Testis (tissue), 3 donors: ENCODE data around the gene KLHDC7B. TPM values are rescaled to one million over a fixed set of nuclear protein-coding genes. Genes with fewer than 3 reads are reported as not detected.

Source experiments
- DNase-seq: peaks from one replicate; pipeline ENCODE4 v3.0.0-alpha.2; 2019
- H3K27ac ChIP-seq, 2 donors: fragments of 200-600 bp; sonication (generic); one replicate each; pipeline ENCODE4 v1.5.1; 2019
- H3K27me3 ChIP-seq: fragments of 200-600 bp; sonication (generic); one replicate; pipeline ENCODE4 v1.5.1; 2019
- H3K36me3 ChIP-seq: fragments of 200-600 bp; sonication (generic); one replicate; pipeline ENCODE4 v1.5.1; 2017; ENCODE audit warnings: low read depth; ENCODE audit errors: missing control alignments
- H3K4me1 ChIP-seq: fragments of 200-600 bp; sonication (generic); one replicate; pipeline ENCODE4 v1.5.1; 2019
- H3K4me3 ChIP-seq, 2 donors: fragments of 200-600 bp; sonication (generic); one replicate each; pipeline ENCODE4 v1.5.1; 2017 to 2019
- H3K9me3 ChIP-seq: fragments of 200-600 bp; sonication (generic); one replicate; pipeline ENCODE4 v1.5.1; 2017
- POLR2A ChIP-seq: fragments of 450-650 bp; IDR thresholded peaks from one replicate; pipeline ENCODE4 v1.6.1; 2017; ENCODE audit warnings: antibody characterized with exemption, mild to moderate bottlenecking, moderate library complexity
- WGBS, 2 donors: methylation state at CpG; one replicate each; pipeline ENCODE4 v1.1.5; 2018; 5-methylcytosine and 5-hydroxymethylcytosine counted together
- intact Hi-C: fragments of 100-400 bp; cut with DNase I; formaldehyde crosslinking; loops from one replicate; pipeline ENCODE4 v1.15.1; 2023; ENCODE audit warnings: low total_unique reads
- polyA plus RNA-seq: library from polyadenylated mRNA; stranded (reverse); fragments of 350-450 nt; fragmentation: Illumina TruSeq; extraction: RNeasy Lipid Tissue Mini Kit (QIAGEN cat#74804); gene quantifications from one replicate; pipeline ENCODE4 v1.2.3, GENCODE V29; 2014; ENCODE audit warnings: low read depth, low replicate concordance; ENCODE audit not compliant: insufficient read depth
- total RNA-seq, 2 donors: library from RNA; depleted of rRNA; stranded (reverse); fragments of >200 nt; gene quantifications; one replicate each; pipeline ENCODE4 v1.2.3, GENCODE V29; 2016
- TF ChIP-seq, protein P1 (sequence below), 3 experiments: fragments of 450-650 bp in 2 of 3; fragments of 200-600 bp in 1 of 3; sonication (generic) in 1 of 3; IDR thresholded peaks; one replicate each; pipeline ENCODE4 v1.5.1; 2016 to 2019; ENCODE audit warnings: antibody characterized with exemption in 3 of 3, mild to moderate bottlenecking in 2 of 3, moderate library complexity in 1 of 3

Gene KLHDC7B
- total and polyA plus RNA-seq, 3 donors from 2014 or later: 0.24 to 0.93 (median 0.51) TPM

DNA sequence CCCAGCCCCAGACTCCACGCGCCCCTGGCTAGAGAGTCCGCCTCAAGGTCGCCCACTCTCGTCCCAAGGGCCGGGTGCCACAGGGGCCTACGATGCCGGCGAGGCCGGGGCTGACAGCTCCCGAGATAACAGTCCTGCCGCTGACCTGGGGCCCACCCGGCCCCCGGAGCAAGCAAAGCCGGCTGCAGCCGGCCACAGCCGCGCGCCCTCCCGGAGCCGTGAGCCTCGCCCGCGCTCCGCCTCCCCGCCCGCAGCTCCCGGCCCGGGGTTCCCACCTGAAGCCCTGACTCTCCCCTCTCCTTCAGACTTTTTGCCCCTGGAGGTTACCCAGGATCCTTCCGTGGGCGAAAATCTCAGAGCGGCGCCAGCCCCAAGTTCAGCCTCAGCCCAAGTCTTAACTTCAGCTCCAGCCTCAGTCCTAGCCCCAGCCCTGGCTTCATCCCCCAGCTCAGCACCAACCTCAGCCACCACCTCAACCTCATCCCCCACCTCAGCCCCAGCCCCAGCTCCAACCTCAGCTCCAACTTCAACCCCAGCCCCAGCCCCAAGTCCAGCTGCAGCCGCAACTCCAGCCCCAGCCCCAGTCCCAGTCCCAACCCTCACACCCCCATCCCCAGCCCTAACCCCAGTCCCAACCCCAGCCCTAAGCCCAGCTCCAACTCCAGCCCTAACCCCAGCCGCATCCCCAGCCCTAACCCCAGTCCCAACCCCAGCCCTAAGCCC, 1.7 kb downstream of the KLHDC7B start:
- Histone ChIP-seq H3K4me3 (peak overlapping the region in 1 of 2 donors; percentile 9), H3K27ac (no peak overlapping the region), H3K36me3 (no peaks in the 10 kb centered on the region), H3K9me3 (no peaks in the 10 kb centered on the region), H3K4me1 (peaks cover 11% of the 10 kb centered on the region), H3K27me3 (no peaks in the 10 kb centered on the region)
- 6 to 9% methylated on average over 18 to 33 of the region's 35 CpGs for WGBS, 2 donors
- no peak for DNase-seq
- no peak for TF ChIP-seq POLR2A
- TF ChIP-seq, protein P1, sequence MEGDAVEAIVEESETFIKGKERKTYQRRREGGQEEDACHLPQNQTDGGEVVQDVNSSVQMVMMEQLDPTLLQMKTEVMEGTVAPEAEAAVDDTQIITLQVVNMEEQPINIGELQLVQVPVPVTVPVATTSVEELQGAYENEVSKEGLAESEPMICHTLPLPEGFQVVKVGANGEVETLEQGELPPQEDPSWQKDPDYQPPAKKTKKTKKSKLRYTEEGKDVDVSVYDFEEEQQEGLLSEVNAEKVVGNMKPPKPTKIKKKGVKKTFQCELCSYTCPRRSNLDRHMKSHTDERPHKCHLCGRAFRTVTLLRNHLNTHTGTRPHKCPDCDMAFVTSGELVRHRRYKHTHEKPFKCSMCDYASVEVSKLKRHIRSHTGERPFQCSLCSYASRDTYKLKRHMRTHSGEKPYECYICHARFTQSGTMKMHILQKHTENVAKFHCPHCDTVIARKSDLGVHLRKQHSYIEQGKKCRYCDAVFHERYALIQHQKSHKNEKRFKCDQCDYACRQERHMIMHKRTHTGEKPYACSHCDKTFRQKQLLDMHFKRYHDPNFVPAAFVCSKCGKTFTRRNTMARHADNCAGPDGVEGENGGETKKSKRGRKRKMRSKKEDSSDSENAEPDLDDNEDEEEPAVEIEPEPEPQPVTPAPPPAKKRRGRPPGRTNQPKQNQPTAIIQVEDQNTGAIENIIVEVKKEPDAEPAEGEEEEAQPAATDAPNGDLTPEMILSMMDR (IDR thresholded peaks at IDR 0.05): no peak
- intact Hi-C loops: no loop called here

DNA sequence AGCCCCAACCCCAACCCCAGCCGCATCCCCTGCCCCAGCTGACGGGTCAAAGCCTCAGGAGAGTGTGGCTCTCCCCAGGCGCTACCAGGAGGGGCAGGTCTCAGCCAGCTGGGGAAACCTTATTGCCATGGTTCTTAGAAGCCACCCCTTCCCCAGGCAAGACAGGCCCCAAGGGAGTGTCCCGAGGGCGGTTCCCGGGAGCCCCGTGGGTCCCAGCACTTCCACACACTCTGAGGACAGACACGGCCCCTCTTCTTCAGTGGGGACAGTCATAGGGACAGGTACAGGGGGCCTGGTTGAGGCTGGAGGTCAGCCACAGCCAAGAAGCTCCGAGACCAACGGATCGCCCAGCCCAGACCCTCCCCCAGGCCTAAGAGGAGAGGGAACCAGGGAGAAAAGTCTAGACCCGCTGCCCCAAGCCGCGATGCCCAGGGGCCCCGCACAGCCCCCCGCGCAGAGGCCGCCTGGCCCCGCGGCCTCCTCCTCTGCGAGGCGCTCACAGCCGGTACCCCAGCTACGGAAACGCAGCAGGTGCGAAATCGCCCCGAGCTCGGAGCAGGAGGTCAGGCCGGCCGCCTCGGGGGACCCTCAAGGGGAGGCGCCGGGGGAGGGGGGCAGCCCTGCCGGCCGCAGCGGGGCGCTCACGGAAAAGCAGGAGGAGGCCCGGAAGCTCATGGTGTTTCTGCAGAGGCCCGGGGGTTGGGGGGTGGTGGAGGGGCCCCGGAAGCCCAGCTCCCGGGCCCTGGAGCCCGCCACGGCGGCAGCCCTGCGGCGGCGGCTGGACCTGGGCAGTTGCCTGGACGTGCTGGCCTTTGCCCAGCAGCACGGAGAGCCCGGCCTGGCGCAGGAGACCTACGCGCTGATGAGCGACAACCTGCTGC, 2.6 kb downstream of the KLHDC7B start:
- Histone ChIP-seq H3K9me3 (no peaks in the 10 kb centered on the region), H3K36me3 (no peaks in the 10 kb centered on the region), H3K4me1 (peaks cover 11% of the 10 kb centered on the region), H3K4me3 (peak overlapping the region in 1 of 2 donors; percentile 24), H3K27ac (no peak overlapping the region), H3K27me3 (no peaks in the 10 kb centered on the region)
- 4 to 8% methylated on average over 19 to 45 of the region's 56 CpGs for WGBS, 2 donors
- TF ChIP-seq POLR2A: no peak
- TF ChIP-seq, protein P1 (IDR thresholded peaks at IDR 0.05): no peak
- intact Hi-C loops: no loop called here
- DNase-seq: no peak

DNA sequence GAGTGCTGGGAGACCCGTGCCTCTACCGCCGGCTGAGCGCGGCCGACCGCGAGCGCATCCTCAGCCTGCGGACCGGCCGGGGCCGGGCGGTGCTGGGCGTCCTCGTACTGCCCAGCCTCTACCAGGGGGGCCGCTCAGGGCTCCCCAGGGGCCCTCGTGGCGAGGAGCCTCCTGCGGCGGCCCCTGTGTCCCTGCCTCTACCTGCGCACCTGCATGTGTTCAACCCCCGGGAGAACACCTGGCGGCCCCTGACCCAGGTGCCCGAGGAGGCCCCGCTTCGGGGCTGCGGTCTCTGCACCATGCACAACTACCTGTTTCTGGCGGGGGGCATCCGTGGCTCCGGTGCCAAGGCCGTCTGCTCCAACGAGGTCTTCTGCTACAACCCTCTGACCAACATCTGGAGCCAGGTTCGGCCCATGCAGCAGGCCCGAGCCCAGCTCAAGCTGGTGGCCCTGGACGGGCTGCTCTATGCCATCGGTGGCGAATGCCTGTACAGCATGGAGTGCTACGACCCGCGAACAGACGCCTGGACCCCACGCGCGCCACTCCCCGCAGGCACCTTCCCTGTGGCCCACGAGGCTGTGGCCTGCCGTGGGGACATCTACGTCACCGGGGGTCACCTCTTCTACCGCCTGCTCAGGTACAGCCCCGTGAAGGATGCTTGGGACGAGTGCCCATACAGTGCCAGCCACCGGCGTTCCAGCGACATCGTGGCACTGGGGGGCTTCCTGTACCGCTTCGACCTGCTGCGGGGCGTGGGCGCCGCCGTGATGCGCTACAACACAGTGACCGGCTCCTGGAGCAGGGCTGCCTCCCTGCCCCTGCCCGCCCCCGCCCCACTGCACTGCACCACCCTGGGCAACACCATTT, 3.5 kb downstream of the KLHDC7B start:
- H3K27me3 ChIP-seq: no peaks in the 10 kb centered on the region
- DNase-seq: no peak
- H3K27ac ChIP-seq: no peak overlapping the region
- intact Hi-C loops: no loop called here
- peak overlapping the region in 1 of 2 donors; percentile 24 for H3K4me3 ChIP-seq
- H3K36me3 ChIP-seq: no peaks in the 10 kb centered on the region
- no peak for TF ChIP-seq POLR2A
- H3K4me1 ChIP-seq: peaks cover 11% of the 10 kb centered on the region
- WGBS, 2 donors: 65 to 84% methylated on average over 35 to 45 of the region's 68 CpGs
- H3K9me3 ChIP-seq: no peaks in the 10 kb centered on the region

DNA sequence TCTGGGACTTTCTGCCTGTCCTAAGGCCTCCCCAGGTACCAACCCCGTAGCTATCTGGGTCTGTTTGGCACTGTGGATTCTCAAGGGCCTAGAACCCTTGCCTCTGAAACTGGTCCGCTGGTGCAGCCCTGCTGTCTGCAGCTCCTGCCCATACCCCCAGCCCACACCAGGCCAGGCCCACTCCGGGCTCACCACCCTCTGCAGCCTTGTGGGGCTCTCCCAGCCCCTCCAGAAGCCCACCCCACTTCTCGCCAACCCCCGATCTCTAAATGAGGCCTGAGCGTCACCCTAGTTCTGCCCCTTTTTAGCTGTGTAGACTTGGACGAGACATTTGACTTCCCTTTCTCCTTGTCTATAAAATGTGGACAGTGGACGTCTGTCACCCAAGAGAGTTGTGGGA, 4.7 kb downstream of the KLHDC7B start:
- DNase-seq: no peak

More for the DNA sequence above, 4.7 kb downstream of the KLHDC7B start:
- WGBS, 2 donors: 86 to 92% methylated on average over 8 of the region's 8 CpGs
- Histone ChIP-seq H3K4me1 (peaks cover 11% of the 10 kb centered on the region), H3K27ac (no peak overlapping the region), H3K27me3 (no peaks in the 10 kb centered on the region), H3K4me3 (no peak overlapping the region), H3K36me3 (no peaks in the 10 kb centered on the region), H3K9me3 (no peaks in the 10 kb centered on the region)
- intact Hi-C loops: no loop called here
- TF ChIP-seq, protein P1 (IDR thresholded peaks at IDR 0.05): no peak
- TF ChIP-seq POLR2A: no peak
